Neural cell (in vitro differentiated cells): ENCODE measurements around the gene CAMK1D.

Experiments
- EP300 ChIP-seq: fragments of 450-650 bp; conservative IDR thresholded peaks from 2 replicates; pipeline ENCODE4 v1.6.1; 2014; ENCODE audit warnings: antibody characterized with exemption, mild to moderate bottlenecking, moderate library complexity; ENCODE audit not compliant: poor library complexity, severe bottlenecking
- REST ChIP-seq: IDR thresholded peaks from 2 replicates; pipeline ENCODE4 v1.6.1; 2012; ENCODE audit warnings: borderline replicate concordance

- TF ChIP-seq EP300 (no peak), REST (no peak)
Observed at GRCh38 chr10:12474727-12475412, 125.5 kb downstream of the CAMK1D start.
